Measurements from ENCODE around the gene FXYD4. TPM values are rescaled to one million over a fixed set of nuclear protein-coding genes. Genes with fewer than 3 reads are reported as not detected.
A peak's percentile ranks its signal among the peaks of the same experiment; 100 is the strongest.

The FXYD4 gene
- total and polyA plus RNA-seq, 2 of the 8 experiments (the other 6 are each of a cell fraction or from before 2014, with no cell fraction given), result not detected

DNA sequence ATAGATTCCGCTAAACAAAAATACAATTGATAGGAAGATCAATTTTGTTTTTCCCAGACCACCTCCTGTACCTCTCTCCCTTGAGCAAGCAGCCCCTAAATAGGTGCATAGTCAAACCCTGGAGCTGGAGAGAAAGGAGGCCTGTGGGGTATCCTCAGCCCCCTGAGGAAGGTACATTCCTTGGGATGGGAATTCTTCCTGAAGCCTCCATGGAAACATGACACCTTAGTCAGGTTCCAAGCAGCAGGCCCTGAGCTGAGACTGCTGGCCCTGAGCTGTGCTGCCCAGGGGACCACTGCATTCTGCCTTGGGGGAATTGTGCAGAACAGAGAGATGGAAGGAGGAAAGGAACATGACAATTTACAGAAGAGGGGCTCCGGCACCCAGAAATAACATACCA is 30.2 kb downstream of the FXYD4 start:
- peak; percentile 32 for FAIRE-seq
- no peak for DNase-seq (ENCODE audit: low read depth in 1 of 2, low spot score in 2 of 2)
- Histone ChIP-seq H3K4me2 (ENCODE audit: insufficient read depth in 1 of 2, low read depth in 2 of 2, low read length in 2 of 2) (peak overlapping the region; percentile 29 to 36; a peak in 3 of 4 replicates), H3K9me3 (ENCODE audit: insufficient read depth in 2 of 2, low read depth in 1 of 2, low read length in 1 of 2) (no peaks in the 10 kb centered on the region), H2AK5ac (ENCODE audit: low read depth, low read length) (no peak overlapping the region), H3K23me2 (ENCODE audit: low read depth, low read length) (peaks cover 2% of the 10 kb centered on the region), H3K4me3 (ENCODE audit: extremely low read depth in 1 of 4, insufficient read depth in 2 of 4, low read depth in 3 of 4, low read length in 4 of 4) (peak overlapping the region in 2 of 4 experiments; percentile 5 to 37; a peak in 3 of 8 replicates), H2BK20ac (ENCODE audit: low read length) (no peak overlapping the region), H3K23ac (ENCODE audit: insufficient read length) (no peak overlapping the region), H3K27ac (ENCODE audit: low read depth, low read length) (no peak overlapping the region), H3K14ac (ENCODE audit: insufficient read length) (no peak overlapping the region), H4K5ac (ENCODE audit: insufficient read length, low read depth, low read length) (no peak overlapping the region), H2BK15ac (ENCODE audit: low read length) (no peak overlapping the region), H3K79me1 (ENCODE audit: low read depth, low read length) (no peaks in the 10 kb centered on the region; the same call in 1 of the 2 replicates), H2BK120ac (replicated peaks; ENCODE audit: low read depth, low read length) (no peak overlapping the region), H3K9ac (replicated peaks in 1 of 4; ENCODE audit: extremely low read depth in 1 of 4, low read depth in 3 of 4, low read length in 3 of 4) (no peak overlapping the region; a peak in 2 of 7 replicates), H3K27me3 (replicated peaks in 1 of 4; ENCODE audit: control insufficient read depth in 3 of 4, extremely low read depth in 1 of 4, insufficient read depth in 3 of 4, low read length in 3 of 4) (no peaks in the 10 kb centered on the region), H2AFZ (ENCODE audit: low read length) (no peak overlapping the region), H4K20me1 (replicated peaks in 1 of 2; ENCODE audit: control insufficient read depth in 1 of 2, insufficient read depth in 2 of 2, low read length in 2 of 2) (peaks cover 14 to 22% of the 10 kb centered on the region in 2 experiments), H3K18ac (ENCODE audit: extremely low read depth, low read length) (no peak overlapping the region), H3K56ac (replicated peaks; ENCODE audit: insufficient read length, low read depth, low read length) (no peak overlapping the region), H4K91ac (replicated peaks; ENCODE audit: insufficient read length, low read length) (no peak overlapping the region), H3K4me1 (replicated peaks in 1 of 4; ENCODE audit: control insufficient read depth in 3 of 4, insufficient read depth in 4 of 4, low read length in 3 of 4) (peaks cover 1 to 16% (median 15%) of the 10 kb centered on the region in 4 experiments), H3K4ac (replicated peaks; ENCODE audit: insufficient read length, low read depth, low read length) (no peak overlapping the region), H2BK5ac (ENCODE audit: low read depth, low read length) (no peak overlapping the region), H4K8ac (ENCODE audit: extremely low read depth, insufficient read depth, low read length) (no peak overlapping the region), H3K79me2 (ENCODE audit: control insufficient read depth in 1 of 2, insufficient read depth in 2 of 2, low read length in 2 of 2) (peaks cover 59 to 94% of the 10 kb centered on the region in 2 experiments), H2BK12ac (ENCODE audit: low read depth, low read length) (no peak overlapping the region), H3K36me3 (ENCODE audit: control insufficient read depth in 2 of 4, insufficient read depth in 4 of 4, low read length in 3 of 4) (peaks cover 0 to 4% (median 1%) of the 10 kb centered on the region in 4 experiments; a peak in 2 of 8 replicates)
- 32% methylated on average over 2 of the region's 2 CpGs; no CpG with 5 or more reads in 1 of the 2 experiments for WGBS, 2 experiments (ENCODE audit: extremely low coverage in 1 of 2, insufficient coverage in 1 of 2, insufficient read length in 1 of 2, insufficient replicate concordance in 2 of 2, low coverage in 1 of 2, low lambda C conversion rate in 2 of 2, missing lambda C conversion rate in 1 of 2)
- CTCF ChIA-PET (ENCODE audit: partially characterized antibody), result interaction anchor here (0.9 to 1.8 kb wide), 5 partner anchors 11 to 109 kb away, joined by 3 to 5 read pairs (median 3); no protein-coding TSS in a partner anchor
- POLR2A ChIA-PET (ENCODE audit: partially characterized antibody), result interaction anchor here (0.6 to 10.5 kb wide), 10 partner anchors 9 to 117 kb away, joined by 3 to 112 read pairs (median 6); partner anchors contain the start of gene ZNF487
- TF ChIP-seq HDAC2 (IDR thresholded peaks at IDR 0.05; ENCODE audit: borderline replicate concordance in 1 of 2, low read depth in 2 of 2, low read length in 2 of 2) (peak in 1 of 2 experiments; percentile 68; a peak in 1 of 4 replicates), HDAC6 (IDR thresholded peaks at IDR 0.05; ENCODE audit: low read depth, low read length) (no peak), RFX5 (IDR thresholded peaks at IDR 0.05; ENCODE audit: borderline replicate concordance, low read depth, low read length) (no peak), SIN3A (conservative IDR thresholded peaks at IDR 0.05 in 1 of 2, IDR thresholded peaks at IDR 0.05 in 1 of 2; ENCODE audit: low read depth in 1 of 2, low read length in 2 of 2) (peak in 1 of 2 experiments; percentile 32; a peak in 1 of 4 replicates), SP2 (IDR thresholded peaks at IDR 0.05; ENCODE audit: low read length) (no peak), JUND (IDR thresholded peaks at IDR 0.05; ENCODE audit: low read length) (no peak), TAF1 (IDR thresholded peaks at IDR 0.05; ENCODE audit: low read depth, low read length) (peak; percentile 30; the same call in 1 of the 2 replicates), SP1 (IDR thresholded peaks at IDR 0.05; ENCODE audit: low read depth, low read length) (peak; percentile 64; the same call in 1 of the 2 replicates), CBX5 (IDR thresholded peaks at IDR 0.05; ENCODE audit: low read depth, low read length) (no peak), TBP (IDR thresholded peaks at IDR 0.05; ENCODE audit: low read depth, low read length) (peak; percentile 75), TEAD4 (IDR thresholded peaks at IDR 0.05; ENCODE audit: low read depth, low read length) (peak; percentile 85)
- TF ChIP-seq, protein P1, sequence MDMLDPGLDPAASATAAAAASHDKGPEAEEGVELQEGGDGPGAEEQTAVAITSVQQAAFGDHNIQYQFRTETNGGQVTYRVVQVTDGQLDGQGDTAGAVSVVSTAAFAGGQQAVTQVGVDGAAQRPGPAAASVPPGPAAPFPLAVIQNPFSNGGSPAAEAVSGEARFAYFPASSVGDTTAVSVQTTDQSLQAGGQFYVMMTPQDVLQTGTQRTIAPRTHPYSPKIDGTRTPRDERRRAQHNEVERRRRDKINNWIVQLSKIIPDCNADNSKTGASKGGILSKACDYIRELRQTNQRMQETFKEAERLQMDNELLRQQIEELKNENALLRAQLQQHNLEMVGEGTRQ (IDR thresholded peaks at IDR 0.05; ENCODE audit: low read length), result no peak

All from H1 (cell line).